HG03342 (cell line): ENCODE data around the gene FGD5.
"Not testable (repeated sequence)": the region's sequence is repeated elsewhere in the genome, so short reads cannot be mapped to it uniquely, and the experiment has no call there.

Experiments used
- ATAC-seq: cut with Tn5 transposase; IDR thresholded peaks from one replicate; pipeline ENCODE4 v1.9.1; 2021; ENCODE audit warnings: mild to moderate bottlenecking, moderate library complexity; ENCODE audit not compliant: unreplicated experiment

FGD5 gene

DNA sequence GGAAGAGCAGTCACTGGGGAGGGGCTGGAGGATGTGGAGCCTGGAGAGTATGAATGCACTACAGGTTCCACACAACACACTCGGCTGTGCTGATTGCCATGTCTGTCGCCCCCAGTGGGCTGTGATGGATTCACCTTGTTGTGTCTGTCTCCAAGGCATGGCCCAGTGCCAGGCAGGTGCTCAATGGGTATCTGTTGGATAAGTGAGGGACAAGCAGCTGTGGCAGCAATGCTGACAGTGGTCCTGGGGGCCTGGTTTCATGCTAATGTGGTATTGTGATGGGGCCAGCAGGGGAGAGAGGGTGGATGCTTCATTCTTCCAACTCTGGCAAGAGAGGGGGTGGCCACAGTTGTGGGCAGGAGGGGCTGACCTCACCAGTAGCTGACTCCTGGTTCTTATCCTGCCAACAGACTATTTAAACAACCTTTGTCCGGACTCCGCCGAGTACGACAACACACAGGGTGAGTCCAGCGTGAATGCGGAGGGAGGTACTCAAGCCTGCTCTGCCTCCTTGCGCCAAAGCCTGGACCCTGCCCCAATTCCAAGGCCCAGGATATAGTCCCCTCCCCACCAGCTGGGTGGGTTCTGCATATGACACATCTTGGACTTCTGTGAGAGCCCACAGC is 81.3 kb downstream of the FGD5 start:
- no peak for ATAC-seq

DNA sequence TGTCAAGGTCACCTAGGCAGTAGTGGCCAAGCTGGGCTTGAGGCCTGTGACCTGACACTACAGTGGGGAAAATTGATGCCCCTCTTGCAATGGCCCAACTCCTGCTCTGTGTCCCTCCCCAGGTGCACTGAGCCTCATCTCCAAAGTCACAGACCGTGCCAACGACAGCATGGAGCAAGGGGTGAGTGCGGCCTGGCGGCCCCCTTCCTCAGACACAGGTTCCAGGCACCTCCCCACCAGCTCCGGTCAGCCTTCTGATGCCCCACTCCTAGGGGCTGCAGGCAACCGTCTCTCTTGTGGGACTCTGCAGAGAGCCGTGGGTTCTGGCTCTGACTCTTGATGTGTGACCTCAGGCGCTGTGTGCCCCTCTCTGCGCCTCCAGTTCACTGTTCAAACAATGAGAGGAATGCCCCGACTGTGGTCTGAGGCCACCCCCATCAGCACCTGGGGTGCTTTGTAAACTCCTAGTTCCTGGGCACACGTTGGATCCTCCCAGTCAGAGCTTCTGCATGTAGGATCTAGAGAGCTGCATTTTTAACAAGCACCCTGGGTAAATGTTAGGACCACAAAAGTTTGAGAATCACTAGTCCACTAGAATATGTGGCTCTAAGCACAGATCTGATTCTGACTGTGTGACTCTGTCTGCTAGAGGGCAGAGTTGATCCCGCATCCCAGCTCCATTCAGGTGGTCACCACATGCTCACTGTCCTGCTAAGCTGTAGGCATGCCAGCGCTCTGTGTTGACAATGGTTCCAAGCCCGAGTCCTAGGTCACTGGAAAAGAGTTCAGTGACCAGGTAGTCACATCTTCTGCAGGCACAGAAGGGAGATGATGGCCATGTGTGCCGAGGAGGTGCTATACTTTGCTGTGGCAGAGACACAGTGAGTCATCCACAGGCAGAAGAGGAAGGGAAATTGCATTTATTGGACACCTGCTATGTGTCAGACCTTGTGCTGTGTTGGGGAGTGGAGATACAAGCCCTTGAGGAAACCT is 82.4 kb downstream of the FGD5 start:
- ATAC-seq = no peak

DNA sequence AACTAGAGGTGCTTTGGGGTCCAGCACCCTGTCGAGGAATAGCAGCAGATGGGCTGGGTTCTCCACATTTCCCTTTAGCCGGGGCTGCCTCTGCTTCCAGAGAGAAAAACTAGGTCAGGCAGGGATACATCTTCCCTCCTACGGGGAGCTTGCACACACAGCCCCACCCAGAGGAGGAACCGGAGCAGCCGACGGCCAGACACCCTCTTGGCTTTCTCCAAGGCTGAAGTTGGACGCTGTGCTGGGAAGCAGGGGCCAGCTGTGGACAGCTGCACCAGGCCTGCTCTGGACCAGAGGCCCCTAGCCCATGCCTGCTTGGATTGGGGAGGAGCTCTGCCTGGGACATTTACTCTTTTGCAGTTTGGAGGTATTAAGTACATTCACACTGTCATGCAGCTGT is 84.0 kb downstream of the FGD5 start:
- ATAC-seq = no peak

DNA sequence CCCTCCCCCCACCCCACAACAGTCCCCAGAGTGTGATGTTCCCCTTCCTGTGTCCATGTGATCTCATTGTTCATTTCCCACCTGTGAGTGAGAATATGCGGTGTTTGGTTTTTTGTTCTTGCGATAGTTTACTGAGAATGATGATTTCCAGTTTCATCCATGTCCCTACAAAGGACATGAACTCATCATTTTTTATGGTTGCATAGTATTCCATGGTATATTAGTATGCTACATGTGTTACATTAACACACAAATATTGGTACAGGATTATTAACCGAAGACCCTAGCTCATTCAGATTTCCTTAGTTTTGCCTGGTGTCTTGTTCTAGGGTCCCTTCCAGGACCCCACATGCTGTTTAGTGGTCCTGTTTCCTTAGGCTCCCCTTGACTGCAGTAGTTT is 84.7 kb downstream of the FGD5 start:
- not testable (repeated sequence) for ATAC-seq

DNA sequence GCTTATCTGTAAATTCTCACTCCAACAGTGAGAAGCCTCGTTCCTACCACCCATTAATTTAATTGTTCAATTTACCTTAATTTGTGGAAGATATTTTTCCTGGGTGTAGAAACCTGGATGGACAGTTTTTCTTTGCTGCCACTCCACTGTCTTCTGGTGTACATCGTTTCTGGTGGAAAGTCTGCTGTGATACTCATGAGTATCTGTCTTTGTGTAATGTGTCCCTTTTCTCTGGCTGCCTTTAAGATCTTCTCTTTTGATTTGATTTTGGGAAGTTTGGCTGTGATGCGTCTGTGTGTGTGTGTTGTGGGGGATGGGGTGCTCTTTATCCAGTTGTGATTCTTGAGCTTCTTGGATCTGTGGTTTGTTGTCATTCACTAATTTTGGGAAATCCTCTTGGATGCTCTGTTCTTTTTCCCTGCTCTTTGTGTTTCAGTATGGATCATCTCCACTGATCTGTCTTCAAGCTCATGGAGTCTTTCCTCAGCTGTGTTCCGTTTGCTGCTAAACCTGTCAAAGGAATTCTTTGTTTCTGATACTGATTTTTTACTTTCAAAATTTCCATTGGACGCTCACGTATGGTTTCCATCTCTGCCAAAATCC is 86.4 kb downstream of the FGD5 start:
- ATAC-seq = no peak

DNA sequence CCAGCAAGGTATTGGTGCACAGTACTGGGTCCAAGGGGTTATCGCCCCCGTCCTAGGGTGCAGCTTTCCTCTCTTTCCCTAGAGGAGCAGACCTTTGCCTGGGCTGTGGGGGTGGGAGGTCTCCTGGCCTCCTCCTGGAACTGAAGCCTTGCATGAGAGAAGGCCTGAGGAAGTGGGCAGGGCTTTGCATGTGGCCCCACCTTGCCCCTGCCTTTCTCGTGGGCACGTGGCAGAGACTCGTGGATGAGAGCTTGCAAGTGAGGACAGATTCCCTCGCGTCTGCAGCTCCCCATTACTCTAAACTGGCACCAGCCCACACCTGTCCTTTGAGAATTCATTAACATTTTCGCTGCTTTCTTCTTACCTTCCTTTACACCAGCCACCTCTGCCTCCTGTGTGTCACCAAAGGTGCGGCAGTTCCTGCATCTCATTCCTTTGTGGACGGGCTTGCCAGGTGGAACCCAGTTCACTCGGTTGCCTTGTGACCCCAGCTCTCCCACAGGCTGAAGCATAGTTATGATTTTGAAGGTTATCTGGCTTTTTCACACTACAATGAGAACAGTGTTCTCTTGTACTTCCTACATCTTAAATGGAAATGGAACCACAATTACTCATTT is 87.7 kb downstream of the FGD5 start:
- ATAC-seq = no peak

DNA sequence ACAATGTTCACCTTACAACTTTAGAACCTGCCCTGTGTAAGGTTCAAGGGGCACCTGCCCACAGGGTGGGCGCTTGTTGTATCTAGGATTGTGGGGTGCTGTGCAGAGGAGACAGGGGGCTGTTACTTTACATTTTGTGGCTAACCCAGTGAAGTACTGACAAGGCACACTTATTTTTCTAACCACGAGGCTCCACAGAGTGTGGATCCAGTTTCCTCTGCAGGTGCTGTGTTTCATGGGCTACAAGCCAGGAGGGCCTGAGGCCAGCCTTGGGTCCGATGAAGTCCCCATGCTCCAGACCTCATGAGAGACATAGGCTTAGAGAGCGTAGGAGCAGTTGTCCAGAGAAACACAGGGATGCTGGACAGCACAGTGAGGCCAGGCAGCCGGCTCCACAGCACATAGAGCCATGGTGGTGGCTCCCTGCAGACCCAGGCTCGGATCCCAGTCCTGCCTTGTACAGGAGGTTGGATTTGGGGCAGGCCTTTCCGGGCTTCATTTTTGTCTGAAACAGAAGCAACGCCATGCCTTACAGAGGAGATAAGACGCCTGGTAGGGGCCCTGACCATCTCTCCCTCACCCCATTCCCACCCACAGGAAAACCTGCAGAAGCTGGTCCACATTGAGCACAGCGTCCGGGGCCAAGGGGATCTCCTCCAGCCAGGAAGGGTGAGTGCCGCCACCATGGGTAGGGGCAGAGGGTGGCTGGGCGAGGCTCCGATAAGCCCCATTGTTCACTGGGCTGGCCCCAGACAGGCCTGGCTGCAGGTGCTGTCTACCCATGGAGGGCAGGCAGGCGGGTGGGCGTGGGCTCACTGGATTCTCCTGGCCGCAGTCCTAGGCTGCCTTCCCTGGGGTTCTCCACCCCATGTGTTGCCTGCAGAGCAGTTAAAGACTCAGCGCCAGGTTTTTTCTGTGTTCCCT is 88.5 kb downstream of the FGD5 start:
- ATAC-seq = no peak

DNA sequence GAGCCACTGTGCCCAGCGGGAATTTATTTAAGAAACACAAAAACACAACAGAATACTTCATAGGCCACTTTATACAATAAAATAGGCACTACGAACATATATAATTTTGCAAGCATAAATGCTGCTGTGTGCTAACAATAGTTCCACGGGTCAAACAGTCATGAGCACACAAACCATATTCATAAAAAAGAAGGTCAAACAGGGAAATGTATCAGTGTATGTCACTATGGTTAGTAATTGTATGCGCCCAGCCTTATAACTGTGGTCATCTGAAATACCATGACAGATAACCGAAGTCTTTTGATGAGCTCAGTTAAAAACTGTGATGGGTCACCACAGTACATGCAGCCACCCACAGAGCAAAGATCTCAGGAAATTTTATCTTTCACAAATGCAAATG is 90.5 kb downstream of the FGD5 start:
- no peak for ATAC-seq

DNA sequence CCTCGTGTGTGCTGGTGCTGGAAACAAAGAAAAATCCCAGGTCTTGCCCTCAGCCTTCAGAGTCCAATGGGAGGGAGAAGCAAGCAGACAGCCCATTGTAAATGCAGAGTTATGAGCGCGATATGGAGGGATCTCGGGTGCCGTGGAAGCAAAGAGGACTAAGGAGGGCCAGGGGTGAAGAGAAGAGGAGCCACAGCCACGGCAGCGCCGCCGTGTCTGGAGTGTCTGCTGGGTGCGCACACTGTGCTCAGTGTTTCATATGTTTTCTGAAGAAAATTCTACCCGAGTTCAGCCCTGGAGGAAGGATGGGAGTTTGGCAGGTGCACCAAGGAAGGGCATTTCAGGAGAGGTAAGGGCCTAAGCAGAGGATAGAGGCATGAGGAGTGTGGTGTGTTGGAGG is 92.9 kb downstream of the FGD5 start:
- ATAC-seq = no peak

DNA sequence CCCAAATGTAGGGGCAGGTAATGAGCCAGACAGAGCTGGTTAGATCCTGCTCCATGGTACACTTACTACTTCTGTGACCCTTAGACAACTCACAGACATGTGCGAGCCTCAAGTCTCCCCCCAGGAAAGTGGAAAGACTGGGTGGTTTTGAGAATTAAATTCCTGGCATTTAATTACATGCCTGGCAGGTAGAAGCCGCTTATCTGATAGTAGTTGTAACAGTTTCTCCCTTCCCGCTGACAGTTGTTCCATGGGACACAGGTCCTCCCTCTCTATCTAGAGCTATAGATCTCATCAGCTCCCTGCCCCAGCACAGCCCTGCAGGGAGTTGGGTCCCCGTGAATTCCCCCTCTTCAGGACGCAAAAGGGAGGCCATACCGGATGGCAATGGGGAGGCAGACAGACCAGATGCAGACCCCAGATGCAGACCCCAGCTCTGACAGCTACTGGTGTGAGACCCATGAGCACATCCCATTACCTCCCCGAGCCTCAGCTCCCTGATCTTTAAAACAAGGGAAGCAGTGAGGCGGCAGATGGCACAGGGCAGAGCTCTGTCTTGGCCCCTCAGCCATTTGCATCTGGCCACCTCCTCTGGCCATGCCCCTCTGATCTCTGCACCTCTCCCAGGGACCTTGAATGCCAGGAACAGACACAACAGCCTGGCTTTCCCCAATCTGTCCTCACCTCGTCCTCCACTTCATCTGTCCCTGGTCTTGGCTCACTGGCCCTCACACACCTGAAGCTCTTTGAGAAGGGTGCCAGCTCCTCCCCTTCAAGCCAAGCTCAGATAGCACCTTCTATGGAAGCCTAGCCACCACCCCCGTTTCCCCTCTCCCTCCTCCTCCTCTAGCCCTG is 94.5 kb downstream of the FGD5 start:
- no peak for ATAC-seq

DNA sequence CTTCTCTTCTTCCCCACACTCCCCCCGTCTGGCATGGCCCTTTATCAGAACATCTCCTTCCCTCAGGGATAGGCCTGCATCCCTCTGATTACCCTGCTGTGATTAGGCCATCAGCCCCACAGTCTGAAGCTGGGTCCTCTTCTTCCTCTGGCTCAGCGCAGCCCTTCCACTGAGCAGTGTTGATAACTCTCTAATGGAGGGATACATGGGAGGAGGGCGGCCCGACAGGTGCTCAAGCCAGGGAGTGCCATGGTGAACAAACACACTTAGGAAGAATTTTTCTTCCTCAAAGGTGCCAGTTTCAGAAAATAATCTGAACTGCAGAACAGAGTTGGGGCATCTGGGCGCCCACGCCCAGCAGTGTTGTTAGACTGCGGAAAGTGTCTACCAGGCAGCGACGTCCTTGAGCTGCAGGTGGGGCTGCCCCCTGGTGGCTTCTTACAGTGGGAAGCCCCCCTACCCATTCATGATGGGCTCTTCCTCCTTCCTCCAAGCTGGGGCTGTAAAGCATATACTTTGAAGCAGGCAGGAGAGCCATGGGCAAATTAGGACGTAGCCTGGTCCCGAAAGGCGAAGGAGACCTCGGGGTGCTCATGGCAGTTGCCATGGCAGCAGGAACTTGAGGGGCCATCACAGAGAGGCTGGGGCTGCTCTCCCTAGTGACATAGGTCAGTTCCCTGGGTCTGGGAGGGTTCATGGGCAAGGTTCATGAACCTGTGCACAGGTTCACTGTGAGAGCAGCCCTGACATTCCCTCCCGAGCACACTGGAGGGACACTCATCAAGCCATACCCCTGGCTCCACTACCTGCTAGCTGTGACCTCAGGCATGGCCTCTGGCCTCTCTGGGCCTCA is 95.4 kb downstream of the FGD5 start:
- ATAC-seq = no peak

DNA sequence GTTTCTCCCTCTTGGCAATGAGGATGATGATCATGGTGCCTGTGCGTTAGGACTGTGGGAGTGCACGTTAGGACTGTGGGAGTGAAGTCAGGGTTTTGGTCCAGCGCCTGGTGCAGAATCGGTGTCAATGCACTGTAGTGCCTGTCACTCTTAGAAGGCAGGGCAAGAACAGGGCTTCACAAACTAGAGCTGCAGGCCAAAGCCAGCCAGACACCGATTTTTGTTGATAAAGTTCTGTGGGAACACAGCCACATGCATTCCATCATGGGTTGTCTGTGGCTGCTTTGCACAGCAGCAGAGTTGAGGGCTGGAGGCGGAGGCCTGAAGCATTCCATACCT is 96.0 kb downstream of the FGD5 start:
- no peak for ATAC-seq

DNA sequence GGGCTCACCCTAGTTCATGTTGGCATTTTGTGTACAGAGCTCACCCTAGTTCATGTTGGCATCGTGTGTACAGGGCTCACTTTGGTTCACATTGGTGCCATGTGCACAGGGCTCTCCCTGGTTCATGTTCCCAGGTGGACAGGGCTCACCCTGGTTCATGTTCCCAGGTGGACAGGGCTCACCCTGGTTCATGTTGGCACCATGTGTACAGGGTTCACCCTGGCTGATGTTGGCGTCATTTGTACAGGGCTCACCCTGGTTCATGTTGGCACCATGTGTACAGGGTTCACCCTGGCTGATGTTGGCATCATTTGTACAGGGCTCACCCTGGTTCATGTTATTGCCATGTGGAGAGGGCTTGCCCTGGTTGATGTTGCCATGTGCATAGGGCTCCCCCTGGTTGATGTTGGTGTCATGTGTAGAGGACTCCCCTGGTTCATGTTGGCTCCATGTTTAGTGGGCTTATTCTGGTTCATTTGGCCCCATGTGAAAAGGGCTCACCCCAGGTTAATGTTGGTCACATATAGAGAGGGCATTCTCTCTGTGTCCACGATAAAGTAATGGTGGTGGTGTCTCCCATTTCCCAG is 97.0 kb downstream of the FGD5 start:
- ATAC-seq = no peak

DNA sequence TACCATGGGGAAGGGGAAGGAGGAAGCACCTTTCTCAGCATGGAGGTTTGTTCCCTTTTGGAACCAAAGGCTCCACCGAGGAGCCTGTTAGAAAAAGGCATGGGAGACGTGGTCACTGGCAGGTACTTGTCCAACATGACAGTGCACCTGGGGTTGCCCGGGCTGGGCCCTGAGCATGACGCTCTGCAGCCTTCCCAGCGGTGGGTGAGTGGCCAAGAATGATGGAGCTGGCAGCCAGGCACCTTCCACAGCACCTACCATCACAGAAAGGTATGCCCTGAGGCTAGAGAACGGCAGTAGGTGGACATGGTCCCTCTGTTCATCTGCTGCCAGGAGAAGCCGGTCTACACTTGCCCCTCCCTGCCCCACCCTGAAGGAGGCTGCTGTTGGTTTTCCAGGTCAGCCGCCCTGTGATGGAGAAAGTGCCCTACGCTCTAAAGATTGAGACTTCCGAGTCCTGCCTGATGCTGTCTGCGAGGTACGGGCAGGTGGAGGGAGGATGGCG is 99.6 kb downstream of the FGD5 start:
- ATAC-seq = no peak

DNA sequence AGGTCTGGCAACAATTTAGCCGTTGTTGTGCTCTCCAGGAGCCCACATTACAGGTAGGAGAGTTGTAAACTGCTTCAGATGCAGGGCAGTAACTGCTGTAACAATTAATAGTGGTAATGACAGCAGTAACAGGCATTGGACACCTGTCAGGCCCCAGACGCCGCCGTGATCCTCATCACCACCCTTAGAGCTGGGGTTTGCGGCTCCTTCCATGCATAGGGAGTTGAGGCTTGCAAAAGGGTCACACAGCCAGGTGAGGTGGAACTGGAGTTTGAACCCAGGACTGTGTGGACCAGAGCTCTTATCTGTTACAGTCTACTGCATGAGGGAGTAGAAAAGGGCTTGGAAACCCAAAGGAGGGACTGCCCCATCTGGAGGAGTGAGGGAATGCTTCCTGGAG is 101.8 kb downstream of the FGD5 start:
- no peak for ATAC-seq

DNA sequence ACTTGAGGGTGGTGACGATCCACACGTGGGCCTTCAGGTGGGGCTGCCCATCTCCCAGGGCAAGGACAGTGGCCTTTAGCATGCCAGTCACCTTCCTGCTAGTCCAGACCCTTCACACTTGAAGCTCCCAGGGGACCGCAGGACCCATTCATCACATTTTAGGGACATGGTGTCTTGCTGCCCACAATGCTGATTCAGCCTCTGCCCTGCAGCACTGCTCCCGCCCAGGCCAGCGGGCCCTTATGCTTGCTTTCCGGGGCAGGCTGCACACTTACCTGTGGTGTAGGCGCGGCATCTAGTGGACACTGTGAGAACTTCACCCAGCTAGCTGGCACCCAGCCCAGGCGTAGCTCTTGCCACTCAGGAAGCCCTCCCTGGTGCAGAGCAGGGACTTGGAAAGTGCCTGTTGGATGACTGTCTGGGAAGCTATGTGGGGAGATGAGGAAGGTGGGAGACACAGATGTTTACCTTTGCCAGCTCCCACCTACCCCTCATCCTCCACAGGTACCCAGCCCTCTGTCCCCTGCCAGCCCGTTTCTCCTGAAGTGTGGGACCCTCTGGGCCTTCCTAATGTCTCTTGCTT is 102.4 kb downstream of the FGD5 start:
- ATAC-seq = peak; percentile 74

DNA sequence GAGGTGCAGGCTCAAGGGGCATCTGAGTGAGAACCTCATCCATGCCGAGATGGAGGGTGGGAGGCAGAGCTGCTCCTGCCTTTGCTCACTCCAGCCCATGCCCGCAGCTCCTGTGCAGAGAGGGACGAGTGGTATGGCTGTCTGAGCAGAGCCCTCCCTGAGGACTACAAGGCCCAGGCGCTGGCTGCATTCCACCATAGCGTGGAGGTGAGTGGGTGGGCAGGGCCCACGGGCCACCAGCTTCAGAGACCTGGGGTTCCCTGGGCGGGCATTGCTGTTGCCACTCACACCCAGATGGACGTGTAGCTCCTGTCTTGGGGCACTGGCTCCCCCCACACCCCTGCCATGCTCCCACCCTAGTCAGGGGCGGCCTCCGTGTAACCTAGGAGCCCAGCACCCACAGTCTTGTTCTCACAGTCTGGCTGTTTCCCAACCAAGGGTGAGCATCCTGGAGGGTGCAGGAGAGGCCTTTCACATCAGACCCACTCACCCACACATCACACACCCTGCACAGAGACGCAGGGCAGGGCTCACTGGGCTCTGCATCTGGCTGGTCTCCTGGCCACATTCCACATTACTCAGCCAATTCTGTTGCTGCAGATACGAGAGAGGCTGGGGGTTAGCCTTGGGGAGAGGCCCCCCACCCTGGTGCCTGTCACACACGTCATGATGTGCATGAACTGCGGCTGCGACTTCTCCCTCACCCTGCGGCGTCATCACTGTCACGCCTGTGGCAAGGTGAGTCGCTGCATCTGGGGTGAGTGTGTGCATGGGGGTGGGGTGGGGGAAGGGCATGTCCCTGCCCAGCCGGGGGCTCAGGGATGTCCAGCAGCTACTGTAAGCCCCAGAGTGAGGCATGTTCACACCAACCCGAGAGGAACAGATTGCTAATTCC is 103.3 kb downstream of the FGD5 start:
- ATAC-seq = no peak
